Uterus (tissue), 4 donors: Measurements from ENCODE around the gene DUOX2. TPM values are rescaled to one million over a fixed set of nuclear protein-coding genes. Genes with fewer than 3 reads are reported as not detected.

Experiments used
- DNase-seq, 2 donors: peaks; one replicate each; pipeline ENCODE4 v3.0.0-alpha.2; 2019 to 2020
- H3K27ac ChIP-seq, 2 donors: fragments of 200-600 bp; sonication (generic); 1 replicate in 1 of 2; 2 replicates in 1 of 2; pipeline ENCODE4 v1.5.1; 2016 to 2018
- H3K27me3 ChIP-seq, 2 donors: fragments of 200-600 bp; sonication (generic); one replicate each; pipeline ENCODE4 v1.5.1; 2018 to 2019; ENCODE audit warnings: control low read depth in 1 of 2
- H3K36me3 ChIP-seq, 2 donors: fragments of 200-600 bp; sonication (generic); one replicate each; pipeline ENCODE4 v1.5.1; 2019; ENCODE audit warnings: control low read depth in 1 of 2
- H3K4me1 ChIP-seq, 2 donors: fragments of 200-600 bp; sonication (generic); one replicate each; pipeline ENCODE4 v1.5.1; 2018 to 2019; ENCODE audit warnings: control low read depth in 1 of 2
- H3K4me3 ChIP-seq, 2 donors: fragments of 200-600 bp; sonication (generic); 1 replicate in 1 of 2; 2 replicates in 1 of 2; pipeline ENCODE4 v1.5.1; 2018 to 2019; ENCODE audit warnings: mild to moderate bottlenecking in 1 of 2
- H3K9me3 ChIP-seq, 2 donors: fragments of 200-600 bp; sonication (generic); one replicate each; pipeline ENCODE4 v1.5.1; 2019; ENCODE audit warnings: control low read depth in 1 of 2
- CTCF ChIP-seq, 4 experiments: fragments of 200-600 bp in 2 of 4; fragments of 450-650 bp in 2 of 4; sonication (generic) in 2 of 4; IDR thresholded peaks; one replicate each; pipeline ENCODE4 v1.5.1; 2016 to 2019; ENCODE audit warnings: antibody characterized with exemption in 4 of 4, mild to moderate bottlenecking in 2 of 4, moderate library complexity in 1 of 4
- POLR2A ChIP-seq, 2 donors: fragments of 450-650 bp; IDR thresholded peaks; one replicate each; pipeline ENCODE4 v1.6.1; 2016; ENCODE audit warnings: antibody characterized with exemption in 2 of 2, mild to moderate bottlenecking in 1 of 2, moderate library complexity in 1 of 2
- intact Hi-C: fragments of 100-400 bp; cut with DNase I; formaldehyde crosslinking; loops from one replicate; pipeline ENCODE4 v1.15.1; 2023; ENCODE audit warnings: low total_unique reads
- total RNA-seq, 4 donors: library from RNA; depleted of rRNA in 3 of 4; stranded (reverse); fragments of >200 nt in 3 of 4; gene quantifications; one replicate each; pipeline versions ENCODE4 v1.1.0 to v1.2.4, GENCODE V29; 2014 to 2023
- donor health status: DM: yes; HTN: yes; CAD: no.

The DUOX2 gene
- total RNA-seq, 4 donors from 2014 or later, result under 0.01 to 0.70 (median under 0.01) TPM; not detected in 1

- DNase-seq, result no peak
- Histone ChIP-seq H3K27ac (no peak overlapping the region), H3K27me3 (no peaks in the 10 kb centered on the region), H3K4me3 (no peak overlapping the region), H3K36me3 (no peaks in the 10 kb centered on the region), H3K4me1 (no peaks in the 10 kb centered on the region), H3K9me3 (no peaks in the 10 kb centered on the region)
- intact Hi-C loops, result no loop called here
- no peak for TF ChIP-seq POLR2A (IDR thresholded peaks at IDR 0.05)
- TF ChIP-seq CTCF (IDR thresholded peaks at IDR 0.05), result no peak
These were observed 30.0 kb upstream of the DUOX2 start for GRCh38 chr15:45143946-45144345.

GRCh38 chr15:45143056-45143455, 29.1 kb upstream of the DUOX2 start:
- DNase-seq, result no peak
- Histone ChIP-seq H3K9me3 (no peaks in the 10 kb centered on the region), H3K27me3 (no peaks in the 10 kb centered on the region), H3K4me1 (no peaks in the 10 kb centered on the region), H3K4me3 (no peak overlapping the region), H3K36me3 (no peaks in the 10 kb centered on the region), H3K27ac (no peak overlapping the region)
- TF ChIP-seq CTCF (IDR thresholded peaks at IDR 0.05) (no peak), POLR2A (IDR thresholded peaks at IDR 0.05) (no peak)
- intact Hi-C loops, result no loop called here

GRCh38 chr15:45141386-45141785, 27.4 kb upstream of the DUOX2 start:
- no peak for TF ChIP-seq POLR2A (IDR thresholded peaks at IDR 0.05)
- TF ChIP-seq CTCF (IDR thresholded peaks at IDR 0.05), result no peak
- intact Hi-C loops, result no loop called here
- Histone ChIP-seq H3K4me1 (no peaks in the 10 kb centered on the region), H3K27me3 (peaks cover 0 to 3% of the 10 kb centered on the region in 2 donors), H3K36me3 (no peaks in the 10 kb centered on the region), H3K27ac (no peak overlapping the region), H3K9me3 (no peaks in the 10 kb centered on the region), H3K4me3 (no peak overlapping the region)
- no peak for DNase-seq

DNA sequence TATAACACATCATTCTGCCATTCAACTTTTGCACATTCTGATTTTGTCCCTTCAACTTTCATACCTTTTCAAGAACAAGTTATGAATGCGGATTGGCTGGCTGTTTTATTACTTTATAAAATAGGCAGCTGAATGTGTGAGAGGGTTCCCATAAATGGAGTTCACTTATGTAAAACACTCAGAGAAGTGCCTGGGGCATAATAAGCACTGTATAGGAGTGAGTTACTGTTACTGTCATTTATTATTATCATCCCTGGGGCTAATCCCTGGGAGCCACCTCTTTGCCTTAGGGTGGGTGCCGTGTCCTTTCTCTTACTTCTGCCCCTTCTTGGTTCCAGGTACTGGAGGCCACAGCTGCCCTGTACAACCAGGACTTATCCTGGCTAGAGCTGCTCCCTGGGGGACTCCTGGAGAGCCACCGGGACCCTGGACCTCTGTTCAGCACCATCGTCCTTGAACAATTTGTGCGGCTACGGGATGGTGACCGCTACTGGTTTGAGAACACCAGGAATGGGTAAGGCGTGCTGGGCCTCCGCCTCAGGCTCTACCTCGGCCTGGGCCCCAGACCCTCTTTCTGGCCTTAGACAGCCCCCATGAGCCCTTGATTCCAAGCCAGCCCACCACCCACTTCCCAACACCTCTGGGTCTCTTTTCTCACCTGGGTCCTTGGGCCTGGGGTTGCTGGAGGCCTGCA, 26.7 kb upstream of the DUOX2 start:
- Histone ChIP-seq H3K9me3 (no peaks in the 10 kb centered on the region), H3K27me3 (peaks cover 0 to 8% of the 10 kb centered on the region in 2 donors), H3K4me1 (no peaks in the 10 kb centered on the region), H3K4me3 (no peak overlapping the region), H3K36me3 (no peaks in the 10 kb centered on the region), H3K27ac (no peak overlapping the region)
- DNase-seq, result no peak
- intact Hi-C loops, result no loop called here
- TF ChIP-seq POLR2A (IDR thresholded peaks at IDR 0.05), result no peak
- no peak for TF ChIP-seq CTCF (IDR thresholded peaks at IDR 0.05)

DNA sequence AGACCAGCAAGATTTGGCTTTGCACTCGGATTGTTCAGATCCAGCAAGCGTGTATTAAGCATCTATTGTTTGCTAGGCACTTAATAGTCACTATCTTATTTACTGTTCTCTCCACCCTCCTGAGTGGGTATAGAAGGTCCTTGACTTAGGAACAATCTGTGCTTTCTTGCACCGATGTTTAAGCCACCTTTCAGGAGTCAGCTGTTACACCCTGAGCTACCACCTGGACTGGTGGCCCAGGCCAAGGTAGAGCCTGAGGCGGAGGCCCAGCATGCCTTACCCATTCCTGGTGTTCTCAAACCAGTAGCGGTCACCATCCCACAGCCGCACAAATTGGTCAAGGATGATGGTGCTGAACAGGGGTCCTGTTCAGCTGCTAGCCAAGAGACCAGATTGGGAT, 25.8 kb upstream of the DUOX2 start:
- no peaks in the 10 kb centered on the region for H3K36me3 ChIP-seq
- no peak overlapping the region for H3K4me3 ChIP-seq
- intact Hi-C loops, result no loop called here
- no peaks in the 10 kb centered on the region for H3K9me3 ChIP-seq
- H3K27ac ChIP-seq, result no peak overlapping the region
- TF ChIP-seq POLR2A (IDR thresholded peaks at IDR 0.05), result no peak
- TF ChIP-seq CTCF (IDR thresholded peaks at IDR 0.05), result no peak
- DNase-seq, result no peak
- H3K27me3 ChIP-seq, result peaks cover 7 to 12% of the 10 kb centered on the region in 2 donors
- peaks cover 0 to 3% of the 10 kb centered on the region in 2 donors for H3K4me1 ChIP-seq
